Ammon's horn (tissue), 1 donor: ENCODE measurements around the gene MED31.
"Not testable (repeated sequence)": the region's sequence is repeated elsewhere in the genome, so short reads cannot be mapped to it uniquely, and the experiment has no call there.

Source experiments
- DNase-seq: peaks from one replicate; pipeline ENCODE4 v3.0.0-alpha.2; 2016; ENCODE audit warnings: low spot score

Gene MED31

GRCh38 chr17:6677158-6677831, 25.9 kb upstream of the MED31 start:
- DNase-seq, result no peak

- DNase-seq, result no peak
Measured at GRCh38 chr17:6676802-6677157, 25.4 kb upstream of the MED31 start.

GRCh38 chr17:6675201-6675825, 23.9 kb upstream of the MED31 start:
- DNase-seq, result no peak

- no peak for DNase-seq
Measured at GRCh38 chr17:6674586-6674985, 23.2 kb upstream of the MED31 start.

GRCh38 chr17:6671431-6671830, 20.0 kb upstream of the MED31 start:
- DNase-seq, result no peak

GRCh38 chr17:6670999-6671398, 19.6 kb upstream of the MED31 start:
- DNase-seq, result no peak

- no peak for DNase-seq
Measured at GRCh38 chr17:6670571-6670970, 19.2 kb upstream of the MED31 start.

GRCh38 chr17:6669479-6670212, 18.2 kb upstream of the MED31 start:
- DNase-seq, result no peak

- no peak for DNase-seq
Measured at GRCh38 chr17:6668727-6669425, 17.5 kb upstream of the MED31 start.

- no peak for DNase-seq
Measured at GRCh38 chr17:6668219-6668618, 16.8 kb upstream of the MED31 start.

- no peak for DNase-seq
Measured at GRCh38 chr17:6667516-6667915, 16.1 kb upstream of the MED31 start.

GRCh38 chr17:6666557-6666956, 15.2 kb upstream of the MED31 start:
- DNase-seq, result no peak

GRCh38 chr17:6666077-6666521, 14.7 kb upstream of the MED31 start:
- peak; percentile 90 for DNase-seq

- DNase-seq, result not testable (repeated sequence)
Measured at GRCh38 chr17:6663200-6663599, 11.8 kb upstream of the MED31 start.

GRCh38 chr17:6661464-6661848, 10.1 kb upstream of the MED31 start:
- no peak for DNase-seq

GRCh38 chr17:6660805-6661463, 9.5 kb upstream of the MED31 start:
- peak; percentile 54 for DNase-seq

GRCh38 chr17:6660101-6660500, 8.7 kb upstream of the MED31 start:
- no peak for DNase-seq

- not testable (repeated sequence) for DNase-seq
Measured at GRCh38 chr17:6658411-6658810, 7.0 kb upstream of the MED31 start.

- no peak for DNase-seq
Measured at GRCh38 chr17:6657633-6658287, 6.4 kb upstream of the MED31 start.

GRCh38 chr17:6656797-6657632, 5.6 kb upstream of the MED31 start:
- DNase-seq, result not testable (repeated sequence)
